Neural cell (in vitro differentiated cells): ENCODE measurements around the gene LPAR3. TPM values are rescaled to one million over a fixed set of nuclear protein-coding genes. Genes with fewer than 3 reads are reported as not detected.

Experiments used
- H2AFZ ChIP-seq: fragments of 200-600, 300-800 bp; sonication (generic), shearing (Covaris generic); 2 replicates; pipeline ENCODE4 v1.6.0; 2014; ENCODE audit warnings: low read depth, mild to moderate bottlenecking, antibody characterized with exemption, low read length, moderate library complexity
- H3F3A ChIP-seq: fragments of 200-600 bp; shearing (Covaris generic); 2 replicates; pipeline ENCODE4 v1.6.1; 2016; ENCODE audit warnings: mild to moderate bottlenecking, moderate library complexity, mixed read lengths, antibody characterized with exemption, low read length; ENCODE audit not compliant: insufficient read depth, poor library complexity, severe bottlenecking
- H3K27ac ChIP-seq: fragments of 200-600, 300-800 bp; sonication (generic), shearing (Covaris generic); 2 replicates; pipeline ENCODE4 v1.5.1; 2014; ENCODE audit warnings: mild to moderate bottlenecking, low read length, moderate library complexity
- H3K27me3 ChIP-seq: fragments of 300-800, 200-600 bp; sonication (generic), shearing (Covaris generic); 2 replicates; pipeline ENCODE4 v1.6.0; 2014; ENCODE audit warnings: mild to moderate bottlenecking, low read depth, low read length, moderate library complexity; ENCODE audit not compliant: insufficient read depth
- H3K36me3 ChIP-seq: fragments of 300-800, 200-600 bp; sonication (generic), shearing (Covaris generic); 2 replicates; pipeline ENCODE4 v1.5.1; 2014; ENCODE audit warnings: mild to moderate bottlenecking, antibody characterized with exemption, low read length, moderate library complexity; ENCODE audit not compliant: insufficient read depth
- H3K4me2 ChIP-seq: fragments of 300-800, 200-600 bp; sonication (generic), shearing (Covaris generic); 2 replicates; pipeline ENCODE4 v1.6.0; 2014; ENCODE audit warnings: mild to moderate bottlenecking, low read length
- H3K4me3 ChIP-seq: fragments of 300-800, 200-600 bp; sonication (generic), shearing (Covaris generic); 2 replicates; pipeline ENCODE4 v1.5.1; 2014; ENCODE audit warnings: mild to moderate bottlenecking, low read length, moderate library complexity
- H3K79me2 ChIP-seq: fragments of 200-600 bp; shearing (Covaris generic); replicated peaks from 2 replicates; pipeline ENCODE4 v1.6.0; 2014; ENCODE audit warnings: mild to moderate bottlenecking, low read length, moderate library complexity; ENCODE audit not compliant: insufficient read depth
- H3K9ac ChIP-seq: fragments of 300-800, 200-600 bp; sonication (generic), shearing (Covaris generic); 2 replicates; pipeline ENCODE4 v1.6.1; 2016; ENCODE audit warnings: mild to moderate bottlenecking, low read length, mixed read lengths
- H3K9me2 ChIP-seq: fragments of 200-600 bp; shearing (Covaris generic); 2 replicates; pipeline ENCODE4 v1.6.1; 2016; ENCODE audit warnings: mild to moderate bottlenecking, low read length, mixed read lengths; ENCODE audit not compliant: insufficient read depth
- H3K9me3 ChIP-seq: fragments of 200-600, 300-800 bp; sonication (generic), shearing (Covaris generic); 2 replicates; pipeline ENCODE4 v1.6.1; 2016; ENCODE audit warnings: mild to moderate bottlenecking, mixed run types, low read length, moderate library complexity, mixed read lengths
- H4K20me1 ChIP-seq: fragments of 200-600 bp; shearing (Covaris generic); 2 replicates; pipeline ENCODE4 v1.6.1; 2016; ENCODE audit warnings: mild to moderate bottlenecking, mixed run types; ENCODE audit not compliant: insufficient read depth
- CTCF ChIP-seq: fragments of 450-650 bp; IDR thresholded peaks from 2 replicates; pipeline ENCODE4 v1.5.1; 2014; ENCODE audit warnings: antibody characterized with exemption, mild to moderate bottlenecking, moderate library complexity; ENCODE audit not compliant: poor library complexity, severe bottlenecking
- EP300 ChIP-seq: fragments of 450-650 bp; conservative IDR thresholded peaks from 2 replicates; pipeline ENCODE4 v1.6.1; 2014; ENCODE audit warnings: antibody characterized with exemption, mild to moderate bottlenecking, moderate library complexity; ENCODE audit not compliant: poor library complexity, severe bottlenecking
- EZH2 ChIP-seq: fragments of 200-600, 300-800 bp; shearing (Covaris generic), sonication (generic); IDR thresholded peaks from 2 replicates; pipeline ENCODE4 v1.6.1; 2014; ENCODE audit warnings: antibody characterized with exemption, low read length, borderline replicate concordance, mild to moderate bottlenecking; ENCODE audit not compliant: insufficient read depth, poor library complexity, severe bottlenecking
- MXI1 ChIP-seq: fragments of 450-650 bp; conservative IDR thresholded peaks from 2 replicates; pipeline ENCODE4 v1.6.1; 2014; ENCODE audit warnings: antibody characterized with exemption, mild to moderate bottlenecking; ENCODE audit not compliant: poor library complexity, severe bottlenecking
- POLR2AphosphoS5 ChIP-seq: IDR thresholded peaks from 2 replicates; pipeline ENCODE4 v1.6.1; 2012
- RAD21 ChIP-seq: fragments of 450-650 bp; conservative IDR thresholded peaks from 2 replicates; pipeline ENCODE4 v1.6.1; 2014; ENCODE audit warnings: antibody characterized with exemption, mild to moderate bottlenecking, moderate library complexity
- REST ChIP-seq: IDR thresholded peaks from 2 replicates; pipeline ENCODE4 v1.6.1; 2012; ENCODE audit warnings: borderline replicate concordance
- SMC3 ChIP-seq: fragments of 450-650 bp; conservative IDR thresholded peaks from 2 replicates; pipeline ENCODE4 v1.6.1; 2014; ENCODE audit warnings: antibody characterized with exemption, mild to moderate bottlenecking, moderate library complexity; ENCODE audit not compliant: poor library complexity
- TAF1 ChIP-seq: IDR thresholded peaks from 2 replicates; pipeline ENCODE4 v1.6.1; 2012; ENCODE audit warnings: low read depth
- polyA plus RNA-seq: library from polyadenylated mRNA; depleted of rRNA; stranded (reverse); fragments of >200 nt; gene quantifications from 2 replicates; pipeline ENCODE4 v1.2.3, GENCODE V29; 2014

Gene LPAR3
- polyA plus RNA-seq, 1 donor from 2014 or later, result not detected

- Histone ChIP-seq H4K20me1 (no peaks in the 10 kb centered on the region), H3K9me2 (no peaks in the 10 kb centered on the region), H3K36me3 (no peaks in the 10 kb centered on the region), H3F3A (no peaks in the 10 kb centered on the region), H3K9me3 (no peaks in the 10 kb centered on the region), H3K79me2 (no peaks in the 10 kb centered on the region), H3K4me2 (no peak overlapping the region), H3K27ac (no peak overlapping the region), H3K9ac (no peak overlapping the region), H3K27me3 (no peaks in the 10 kb centered on the region), H2AFZ (no peak overlapping the region), H3K4me3 (no peak overlapping the region)
- TF ChIP-seq RAD21 (no peak), TAF1 (no peak), MXI1 (no peak), SMC3 (no peak), REST (no peak), CTCF (no peak), POLR2AphosphoS5 (no peak), EZH2 (no peak), EP300 (no peak)
Measured at GRCh38 chr1:84861988-84862644, 30.9 kb downstream of the LPAR3 start.

GRCh38 chr1:84861516-84861915 lies 31.5 kb downstream of the LPAR3 start:
- Histone ChIP-seq H3K27ac (no peak overlapping the region), H3K9me2 (no peaks in the 10 kb centered on the region), H3K27me3 (no peaks in the 10 kb centered on the region), H3K4me2 (no peak overlapping the region), H2AFZ (no peak overlapping the region), H3K36me3 (no peaks in the 10 kb centered on the region), H3K4me3 (no peak overlapping the region), H3F3A (no peaks in the 10 kb centered on the region), H3K9ac (no peak overlapping the region), H3K79me2 (no peaks in the 10 kb centered on the region), H4K20me1 (no peaks in the 10 kb centered on the region), H3K9me3 (no peaks in the 10 kb centered on the region)
- no peak for TF ChIP-seq REST
- no peak for TF ChIP-seq CTCF
- TF ChIP-seq SMC3, result no peak
- no peak for TF ChIP-seq POLR2AphosphoS5
- TF ChIP-seq RAD21, result no peak
- no peak for TF ChIP-seq TAF1
- no peak for TF ChIP-seq MXI1
- no peak for TF ChIP-seq EP300
- no peak for TF ChIP-seq EZH2
